AML-193 (cell line): ENCODE results near the gene TEDDM1.
"Not testable (repeated sequence)": the region's sequence is repeated elsewhere in the genome, so short reads cannot be mapped to it uniquely, and the experiment has no call there.

Source experiments
- DNase-seq, 2 experiments: peaks; one replicate each; lab custom pipeline; 2025; lab: John Stamatoyannopoulos, UW

TEDDM1 gene

DNA sequence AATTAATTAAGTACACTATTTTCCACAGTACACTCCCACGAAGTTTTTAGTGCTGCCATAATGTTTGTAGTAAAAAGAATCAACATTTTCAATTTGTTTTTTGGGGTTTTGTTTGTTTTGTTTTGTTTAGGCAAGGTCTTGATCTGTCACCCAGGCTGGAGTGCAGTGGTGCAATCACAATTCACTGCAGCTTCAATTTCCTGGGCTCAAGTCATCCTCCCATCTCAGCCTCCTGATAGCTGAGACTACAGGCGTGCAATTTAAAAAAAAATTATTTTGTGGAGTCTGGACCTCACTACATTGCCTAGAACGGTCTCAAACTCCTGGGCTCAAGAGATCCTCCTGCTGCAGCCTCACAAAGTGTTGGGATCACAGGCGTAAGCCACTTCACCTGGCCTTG, 20.3 kb downstream of the TEDDM1 start:
- DNase-seq: no peak

DNA sequence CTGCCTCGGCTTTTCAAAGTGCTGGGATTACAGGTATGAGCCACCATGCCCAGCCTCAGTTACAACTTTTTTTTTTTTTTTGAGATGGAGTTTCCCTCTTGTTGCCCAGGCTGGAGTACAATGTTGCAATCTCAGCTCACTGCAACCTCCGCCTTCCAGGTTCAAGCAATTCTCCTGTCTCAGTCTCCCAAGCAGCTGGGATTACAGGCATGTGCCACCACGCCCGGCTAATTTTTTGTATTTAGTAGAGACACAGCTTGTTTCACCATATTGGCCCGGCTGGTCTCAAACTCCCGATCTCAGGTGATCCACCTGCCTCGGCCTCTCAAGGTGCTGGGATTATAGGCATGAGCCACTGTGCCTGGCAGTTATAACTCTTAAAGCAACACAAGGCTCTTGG, 20.7 kb downstream of the TEDDM1 start:
- not testable (repeated sequence) for DNase-seq

DNA sequence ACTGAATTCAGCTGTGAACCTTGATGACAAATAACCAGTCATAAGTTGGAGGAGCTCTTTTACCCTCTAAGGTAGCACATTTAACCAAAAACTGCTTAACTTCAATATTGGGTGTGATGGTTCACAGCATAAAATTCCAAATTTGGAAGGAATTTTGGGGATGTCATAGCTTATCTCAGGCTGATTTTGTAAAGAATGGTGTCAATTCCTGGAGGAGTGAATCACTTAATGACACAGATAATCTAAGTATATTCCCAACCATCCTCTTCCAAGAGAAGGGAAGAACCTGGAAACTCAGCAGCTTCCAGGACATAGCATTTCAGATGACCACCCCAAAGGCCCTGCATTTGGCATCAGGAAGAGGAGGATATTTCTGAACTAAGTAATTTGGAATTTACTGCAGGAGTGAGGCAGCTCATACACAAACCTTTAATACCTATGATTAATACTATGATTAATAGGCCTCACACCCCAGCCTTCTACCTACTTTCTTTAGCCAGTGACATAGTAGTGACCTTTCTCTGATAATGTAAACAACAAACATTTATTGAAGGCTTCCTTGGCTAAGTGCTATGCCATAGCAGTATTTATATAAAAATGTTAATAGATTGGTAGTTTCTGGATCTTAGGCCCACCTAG, 23.4 kb downstream of the TEDDM1 start:
- DNase-seq: no peak

DNA sequence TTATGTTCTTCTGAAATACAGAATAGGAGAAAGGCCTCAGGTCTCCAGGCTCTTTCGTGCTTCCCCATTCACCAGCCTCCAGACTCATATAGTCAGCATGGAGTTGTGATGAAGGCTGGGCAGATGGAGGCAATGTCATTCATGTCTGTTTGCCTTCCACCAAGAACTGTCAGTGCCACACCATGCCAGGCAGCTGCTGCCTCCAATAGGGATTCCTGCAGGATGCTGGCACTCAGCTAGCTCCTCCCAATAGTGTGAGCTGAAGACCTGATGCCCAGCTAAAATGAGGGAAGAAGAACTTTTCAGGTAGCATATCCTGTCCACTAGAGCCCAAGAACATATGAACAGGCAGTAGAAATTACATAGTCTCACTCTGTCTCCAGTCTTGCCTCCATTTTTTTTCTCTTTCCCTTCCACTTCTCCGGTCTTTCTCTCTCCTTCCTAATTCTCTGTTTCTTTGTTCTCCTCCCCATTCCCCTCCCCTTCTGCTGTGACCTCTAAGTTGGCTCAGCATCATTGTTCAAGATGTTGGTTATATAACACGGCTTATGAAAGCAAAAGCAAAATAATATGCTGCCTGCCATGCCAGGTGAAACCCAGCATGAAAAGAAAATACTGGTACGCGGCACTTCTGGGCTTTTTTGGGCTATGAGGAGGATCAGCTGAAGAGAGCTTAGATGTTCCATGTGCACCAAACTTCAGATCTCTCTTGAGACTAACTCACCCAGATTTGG, 26.2 kb downstream of the TEDDM1 start:
- no peak for DNase-seq

DNA sequence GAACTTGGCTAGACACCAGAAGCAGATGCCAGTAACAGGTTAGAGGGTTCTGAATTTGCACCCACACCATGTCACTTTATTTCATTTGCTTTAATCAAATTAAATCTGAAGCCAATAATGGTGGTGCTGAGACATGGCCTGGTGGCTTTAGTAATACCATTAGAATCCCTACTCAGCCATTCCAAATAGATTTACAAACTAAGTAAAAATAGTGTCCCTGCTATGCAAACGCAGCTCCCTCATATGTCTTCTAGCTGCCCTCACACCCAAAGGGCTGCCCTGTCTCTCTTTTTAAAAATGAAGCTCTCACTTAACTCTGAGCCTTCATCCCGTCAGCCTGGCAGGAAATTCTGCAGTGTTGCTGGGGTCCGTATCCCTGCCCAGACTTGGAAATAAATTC, 29.9 kb downstream of the TEDDM1 start:
- no peak for DNase-seq

DNA sequence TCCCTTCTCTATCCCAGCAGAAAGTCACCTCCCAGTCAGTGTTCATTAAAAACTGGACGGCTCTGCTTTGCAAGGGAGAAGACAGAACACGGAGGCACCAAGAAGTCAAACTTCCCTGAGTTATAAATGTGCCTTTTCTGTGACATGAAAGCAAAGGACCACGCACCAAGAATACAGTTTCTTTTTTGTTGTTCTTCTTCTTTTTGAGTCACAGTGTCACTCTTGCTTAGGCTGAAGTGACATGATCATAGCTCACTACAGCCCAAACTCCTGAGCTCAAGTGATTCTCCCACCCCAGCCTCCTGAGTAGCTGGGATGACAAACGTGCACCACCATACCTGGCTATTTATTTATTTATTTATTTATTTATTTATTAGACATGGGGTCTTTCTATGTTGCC, 31.6 kb downstream of the TEDDM1 start:
- DNase-seq: no peak

DNA sequence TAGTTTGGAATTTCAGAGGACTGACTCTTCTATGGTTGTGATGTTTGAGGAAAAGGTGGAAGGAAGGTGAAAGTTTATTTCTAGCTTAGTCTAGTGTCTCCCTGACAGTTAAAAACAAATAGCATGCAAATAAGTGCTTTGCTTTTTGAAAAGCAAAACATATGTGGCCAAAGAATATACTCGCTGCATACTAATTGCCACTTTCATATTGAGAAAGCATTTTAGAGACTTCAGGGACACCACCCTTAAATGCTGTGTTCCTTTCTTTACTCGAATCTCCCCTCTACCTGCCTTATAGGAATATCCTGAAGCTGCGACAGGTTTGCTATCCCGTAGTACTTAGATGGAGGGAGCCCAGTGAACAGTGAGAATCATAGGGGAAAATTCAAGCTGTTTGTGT, 32.1 kb downstream of the TEDDM1 start:
- no peak for DNase-seq

DNA sequence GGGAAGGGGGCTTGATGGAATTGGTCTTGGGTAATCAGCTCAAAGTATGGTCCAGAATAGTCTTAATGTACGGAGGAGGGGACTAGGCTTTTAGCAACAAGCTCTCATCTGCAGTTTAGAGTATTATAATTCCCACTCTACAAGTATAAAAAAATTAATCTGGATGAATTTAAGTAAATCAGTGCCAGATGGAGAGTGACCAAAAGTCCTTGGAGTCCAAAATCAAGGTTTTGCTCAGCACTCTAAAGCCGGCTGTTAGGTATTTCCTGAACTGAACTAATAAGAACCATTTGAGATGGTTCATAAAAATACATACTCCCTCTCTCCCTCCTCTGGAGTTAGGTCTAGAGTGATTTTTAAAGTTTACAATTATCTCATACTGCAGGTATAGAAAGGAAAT, 32.5 kb downstream of the TEDDM1 start:
- no peak for DNase-seq

DNA sequence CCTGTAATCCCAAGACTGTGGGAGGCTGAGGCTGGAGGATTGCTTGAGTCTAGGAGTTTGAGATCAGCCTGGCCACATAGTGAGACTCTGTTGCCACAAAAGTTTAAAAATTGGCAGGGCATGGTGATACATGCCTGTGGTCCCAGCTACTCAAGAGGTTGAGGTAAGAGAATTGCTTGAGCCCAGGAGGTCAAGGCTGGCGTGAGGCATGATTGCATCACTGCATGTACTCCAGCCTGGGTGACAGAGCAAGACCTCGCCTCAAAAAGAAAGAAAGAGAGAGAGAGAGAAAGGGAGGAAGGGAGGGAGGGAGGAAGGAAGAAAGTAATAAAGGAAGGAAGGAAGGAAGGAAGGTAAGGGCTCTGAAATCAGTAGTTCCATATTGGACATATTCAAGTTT, 33.9 kb downstream of the TEDDM1 start:
- no peak for DNase-seq

DNA sequence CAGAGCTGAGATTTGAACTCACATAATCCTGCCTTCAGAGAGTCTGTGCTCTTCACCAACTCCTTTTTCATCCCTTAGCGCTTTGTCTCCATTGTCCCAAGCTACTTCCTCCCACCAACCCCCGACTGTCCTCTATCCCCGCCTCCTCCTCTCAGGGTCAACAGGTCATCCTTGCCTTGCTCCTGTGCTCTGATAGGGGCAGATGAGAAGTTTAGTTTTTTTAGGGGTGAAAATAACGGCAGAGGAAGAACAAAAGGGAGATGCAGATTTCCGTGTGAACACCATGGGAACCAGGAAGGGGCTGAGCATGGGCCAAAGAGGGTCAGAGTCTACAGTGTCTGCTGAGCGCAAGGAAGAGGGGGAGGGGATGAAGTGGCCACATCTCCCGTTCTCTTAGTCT, 40.8 kb downstream of the TEDDM1 start:
- DNase-seq: no peak

DNA sequence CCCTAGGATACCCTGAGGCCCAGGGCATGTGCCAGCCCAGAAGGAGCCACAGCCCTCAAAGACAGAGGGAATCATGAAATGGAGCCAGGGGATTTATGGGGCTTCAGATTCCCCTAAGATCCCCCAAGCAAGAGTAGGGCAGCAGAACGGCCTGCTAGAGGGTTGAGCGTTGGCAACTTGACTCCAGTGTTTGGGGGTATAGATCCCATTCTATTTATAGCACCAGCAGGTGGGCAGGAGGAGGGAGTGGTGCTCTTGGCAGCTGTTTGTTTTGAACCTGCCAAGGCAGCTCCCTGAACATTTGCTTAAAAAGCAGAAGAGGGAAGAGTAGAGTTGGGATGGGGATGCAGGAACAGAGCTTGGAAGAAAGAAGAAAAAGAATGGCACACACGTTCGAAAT, 42.6 kb downstream of the TEDDM1 start:
- no peak for DNase-seq

DNA sequence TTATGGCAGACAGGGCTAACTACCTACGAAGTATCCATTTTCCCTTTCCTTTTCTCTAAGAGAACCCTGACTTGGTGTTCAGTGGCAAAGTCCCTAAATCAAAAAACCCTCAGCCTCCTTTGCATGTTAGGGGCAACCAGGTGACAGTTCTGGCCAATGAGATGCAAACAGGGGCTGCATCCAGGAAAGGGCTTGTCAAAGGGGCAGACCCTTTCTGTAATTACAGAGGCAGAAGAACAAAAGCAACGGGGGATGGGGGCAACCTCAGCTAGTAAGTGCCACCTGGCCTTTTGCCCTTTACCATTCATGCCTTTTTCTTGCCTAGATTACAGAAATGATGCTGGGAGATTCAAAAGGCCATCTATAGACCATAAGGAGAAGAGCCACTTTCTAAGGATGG, 43.3 kb downstream of the TEDDM1 start:
- DNase-seq: no peak

DNA sequence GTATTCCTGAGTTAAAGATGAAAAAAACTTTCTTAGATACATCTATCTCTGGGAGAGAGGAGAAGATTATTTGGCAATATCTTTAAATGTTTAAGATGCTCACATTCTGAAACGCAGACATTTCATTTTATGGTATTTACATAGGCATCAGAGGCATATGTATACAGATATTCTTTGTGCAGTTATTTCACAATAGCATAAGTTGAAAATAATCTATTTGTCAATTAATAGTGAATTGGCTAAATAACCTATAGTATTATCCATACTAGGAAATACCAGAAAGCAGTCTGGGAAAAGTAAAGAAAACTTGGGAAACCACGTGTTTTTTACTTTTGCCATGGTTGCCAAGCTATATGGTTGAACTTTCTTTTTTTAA, 44.8 kb downstream of the TEDDM1 start:
- DNase-seq: no peak

DNA sequence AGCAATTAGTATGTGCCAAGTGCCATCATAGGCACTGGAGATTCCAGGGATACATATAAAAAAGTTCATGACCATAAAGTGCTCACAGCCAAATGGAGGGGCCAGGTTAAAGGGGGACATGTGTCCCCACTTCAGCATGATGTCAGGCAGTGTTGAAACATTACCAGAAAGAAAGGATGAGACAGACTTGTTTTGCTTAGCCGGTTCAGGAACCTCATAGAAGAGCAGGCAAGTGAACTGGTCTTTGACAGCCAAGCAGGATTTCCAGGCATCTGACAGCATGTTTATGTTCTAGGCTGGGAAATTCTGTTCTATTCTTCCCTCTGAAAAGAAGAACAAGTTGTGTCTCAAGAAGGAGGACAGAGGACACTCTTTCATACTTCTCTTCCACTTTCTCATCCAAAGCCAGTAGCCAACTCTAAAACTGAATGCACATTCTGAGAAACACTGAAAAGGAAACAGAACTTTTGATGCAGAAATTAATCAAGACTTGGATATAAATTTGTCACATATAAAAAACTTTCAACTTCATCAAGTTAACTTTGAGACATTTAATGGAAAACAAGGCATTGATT, 48.6 kb downstream of the TEDDM1 start:
- DNase-seq: no peak

DNA sequence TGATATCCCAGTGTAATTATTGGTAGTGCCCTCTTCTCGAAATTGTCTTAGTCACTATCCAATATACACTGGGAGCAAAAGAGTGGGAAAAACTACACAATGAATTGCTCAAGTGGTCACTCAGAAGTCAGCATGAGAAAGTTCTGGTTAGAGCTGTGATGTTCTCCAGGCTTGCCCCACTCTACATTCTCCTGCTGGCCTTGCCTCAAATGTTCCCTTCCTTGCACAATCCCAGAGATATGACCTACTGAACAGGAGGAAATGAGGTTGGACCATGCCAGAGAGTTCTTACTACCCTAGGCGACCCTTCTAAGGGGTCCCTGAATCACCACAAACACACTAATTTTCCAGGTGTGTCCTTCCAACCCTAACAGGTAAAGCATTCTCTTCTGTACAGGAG, 49.6 kb downstream of the TEDDM1 start:
- no peak for DNase-seq

DNA sequence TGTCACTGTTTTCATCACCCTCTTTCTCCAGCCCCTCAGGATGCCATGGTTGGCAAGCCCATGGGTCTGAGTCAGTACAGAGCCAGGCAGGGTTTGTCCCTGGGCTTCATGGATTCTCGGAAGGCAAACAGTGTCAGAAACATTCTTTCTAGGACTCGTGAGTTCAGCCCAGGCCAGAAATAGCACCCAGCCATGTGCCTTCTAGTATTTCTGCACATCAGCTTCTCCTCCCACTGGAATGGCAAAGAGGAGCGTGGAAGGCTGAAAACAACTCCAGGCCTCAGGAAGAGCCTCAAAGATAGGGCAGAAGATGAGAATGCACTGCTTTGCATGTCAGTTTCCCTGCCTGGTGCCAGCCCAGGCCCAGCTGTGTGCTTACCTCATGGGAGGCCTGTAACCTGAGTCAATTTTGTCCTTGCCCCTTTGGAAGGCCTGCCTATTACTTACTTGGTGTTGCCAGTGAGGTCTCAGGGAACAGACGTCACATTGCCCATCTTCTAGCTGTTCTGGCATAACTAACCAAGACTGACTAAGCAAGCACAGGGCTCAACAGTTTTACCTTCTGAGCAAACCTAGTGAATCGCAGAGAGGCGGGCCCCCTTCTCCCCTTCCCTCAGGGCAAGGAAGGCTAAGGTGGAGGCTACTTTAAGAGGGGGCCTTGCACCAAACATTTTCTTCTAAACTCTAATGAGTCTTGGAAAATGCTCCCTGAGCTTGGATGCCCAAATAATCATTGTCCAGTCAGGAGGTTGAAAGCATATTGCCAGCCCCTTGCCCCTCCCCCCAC, 51.3 kb downstream of the TEDDM1 start:
- no peak for DNase-seq
